SK-N-SH treated with all-trans-retinoic acid at 6 μM for 48 hours (cell line): ENCODE measurements around the gene CMIP.
A peak's percentile ranks its signal among the peaks of the same experiment; 100 is the strongest.

Source experiments
- ATAC-seq: fragments of 200-7000 bp; cut with Tn5 transposase; 3 replicates; pipeline ENCODE4 v1.9.1; 2020; ENCODE audit warnings: mild to moderate bottlenecking, moderate library complexity
- ARNTL ChIP-seq: fragments of 450-650 bp; formaldehyde crosslinking; IDR thresholded peaks from 2 replicates; pipeline ENCODE4 v1.5.0; 2020; ENCODE audit warnings: low read depth, mild to moderate bottlenecking, moderate library complexity, borderline replicate concordance
- BACH2 ChIP-seq: fragments of 250-450 bp; sonication (Bioruptor Pico); IDR thresholded peaks from 2 replicates; pipeline ENCODE4 v1.9.0; 2021; ENCODE audit warnings: mild to moderate bottlenecking, borderline replicate concordance
- CREB5 ChIP-seq: fragments of 250-450 bp; sonication (Bioruptor Pico); IDR thresholded peaks from 2 replicates; pipeline ENCODE4 v1.5.1; 2020; ENCODE audit warnings: low read depth, mild to moderate bottlenecking, moderate library complexity
- CSDC2 ChIP-seq: fragments of 250-450 bp; sonication (Bioruptor Pico); IDR thresholded peaks from 2 replicates; pipeline ENCODE4 v1.5.0; 2020; ENCODE audit warnings: mild to moderate bottlenecking, moderate library complexity
- CSRNP3 ChIP-seq: fragments of 250-450 bp; sonication (Bioruptor Pico); IDR thresholded peaks from 2 replicates; pipeline ENCODE4 v1.5.1; 2021; ENCODE audit warnings: mild to moderate bottlenecking, moderate library complexity
- ESRRG ChIP-seq: fragments of 250-450 bp; sonication (Bioruptor Pico); IDR thresholded peaks from 2 replicates; pipeline ENCODE4 v1.6.1; 2021; ENCODE audit warnings: mild to moderate bottlenecking
- GLIS3 ChIP-seq: fragments of 250-450 bp; sonication (Bioruptor Pico); IDR thresholded peaks from 2 replicates; pipeline ENCODE4 v1.5.0; 2020; ENCODE audit warnings: mild to moderate bottlenecking, moderate library complexity
- OSR1 ChIP-seq: fragments of 250-450 bp; sonication (Bioruptor Pico); IDR thresholded peaks from 2 replicates; pipeline ENCODE4 v1.8.0; 2022; ENCODE audit warnings: moderate library complexity, mild to moderate bottlenecking, inconsistent platforms
- PATZ1 ChIP-seq: fragments of 250-450 bp; sonication (Bioruptor Pico); IDR thresholded peaks from 2 replicates; pipeline ENCODE4 v1.8.0; 2020; ENCODE audit warnings: mild to moderate bottlenecking, moderate library complexity, borderline replicate concordance
- POU6F1 ChIP-seq: fragments of 250-450 bp; sonication (Bioruptor Pico); IDR thresholded peaks from 2 replicates; pipeline ENCODE4 v1.8.0; 2021; ENCODE audit warnings: low read depth, mild to moderate bottlenecking, moderate library complexity, borderline replicate concordance
- PPARA ChIP-seq: fragments of 250-450 bp; sonication (Bioruptor Pico); IDR thresholded peaks from 2 replicates; pipeline ENCODE4 v1.5.0; 2020; ENCODE audit warnings: mild to moderate bottlenecking, borderline replicate concordance
- TOX ChIP-seq: fragments of 250-450 bp; sonication (Bioruptor Pico); IDR thresholded peaks from 2 replicates; pipeline ENCODE4 v1.8.0; 2021; ENCODE audit warnings: mild to moderate bottlenecking, moderate library complexity, borderline replicate concordance
- TSHZ2 ChIP-seq: fragments of 250-450 bp; sonication (Bioruptor Pico); IDR thresholded peaks from 2 replicates; pipeline ENCODE4 v1.5.0; 2020; ENCODE audit warnings: mild to moderate bottlenecking, moderate library complexity
- ZC3H10 ChIP-seq: fragments of 250-450 bp; sonication (Bioruptor Pico); IDR thresholded peaks from 2 replicates; pipeline ENCODE4 v1.5.1; 2021; ENCODE audit warnings: mild to moderate bottlenecking, moderate library complexity
- ZFP3 ChIP-seq: fragments of 250-450 bp; sonication (Bioruptor Pico); IDR thresholded peaks from 2 replicates; pipeline ENCODE4 v1.5.0; 2020; ENCODE audit warnings: mild to moderate bottlenecking, moderate library complexity
- ZFP30 ChIP-seq: fragments of 450-650 bp; formaldehyde crosslinking; IDR thresholded peaks from 2 replicates; pipeline ENCODE4 v1.5.0; 2022; ENCODE audit warnings: mild to moderate bottlenecking, moderate library complexity
- ZNF565 ChIP-seq: fragments of 450-650 bp; formaldehyde crosslinking; conservative IDR thresholded peaks from 2 replicates; pipeline ENCODE4 v1.5.0; 2020; ENCODE audit warnings: low read depth, mild to moderate bottlenecking, moderate library complexity
- ZNF70 ChIP-seq: fragments of 450-650 bp; formaldehyde crosslinking; IDR thresholded peaks from 2 replicates; pipeline ENCODE4 v1.5.0; 2020; ENCODE audit warnings: mild to moderate bottlenecking, moderate library complexity

The CMIP gene

GRCh38 chr16:81608523-81609209 is 164.1 kb downstream of the CMIP start:
- no peak for ATAC-seq
- no peak for TF ChIP-seq OSR1 (CRISPR knock-in tag)

GRCh38 chr16:81609323-81609892 is 164.8 kb downstream of the CMIP start:
- TF ChIP-seq ZFP3 (CRISPR knock-in tag) (peak; percentile 91), ZC3H10 (CRISPR knock-in tag) (no peak), POU6F1 (CRISPR knock-in tag) (no peak)
- ATAC-seq = no peak; the same call in 2 of the 3 replicates

- TF ChIP-seq CREB5 (CRISPR knock-in tag) = no peak
- no peak for TF ChIP-seq ZFP30 (CRISPR knock-in tag)
- no peak for TF ChIP-seq ESRRG
- TF ChIP-seq POU6F1 (CRISPR knock-in tag) = no peak
- TF ChIP-seq TSHZ2 = no peak
- no peak for TF ChIP-seq ZNF565 (CRISPR knock-in tag)
- no peak for TF ChIP-seq TOX
- TF ChIP-seq BACH2 (CRISPR knock-in tag) = no peak
- TF ChIP-seq PPARA (CRISPR knock-in tag) = no peak
- no peak for TF ChIP-seq ARNTL (CRISPR knock-in tag)
- TF ChIP-seq CSRNP3 (CRISPR knock-in tag) = no peak
- no peak for TF ChIP-seq PATZ1 (CRISPR knock-in tag)
- TF ChIP-seq CSDC2 = no peak
- TF ChIP-seq ZNF70 (CRISPR knock-in tag) = no peak
- TF ChIP-seq GLIS3 (CRISPR knock-in tag) = no peak
- ATAC-seq = peak; percentile 91
Observed at GRCh38 chr16:81610144-81610842, 165.7 kb downstream of the CMIP start.
